RWPE1 (cell line): ENCODE results near the gene IRF4.

Experiments
- CTCF ChIA-PET: fragments of 350-600 bp; sonication (Branson Sonifier 250); formaldehyde crosslinking; extraction: SDS; loops from one replicate; lab custom pipeline; 2021; lab: Yijun Ruan, JAX
- POLR2A ChIA-PET: fragments of 400-600 bp; formaldehyde crosslinking; extraction: SDS; loops from one replicate; lab custom pipeline; 2020; ENCODE audit warnings: antibody characterized with exemption; ENCODE audit not compliant: low non-redundant PET; lab: Yijun Ruan, JAX
- DNase-seq: peaks from one replicate; pipeline ENCODE4 v3.0.0; 2012; ENCODE audit warnings: low spot score
- H3K27ac ChIP-seq: fragments of 450-650 bp; 2 replicates; pipeline ENCODE4 v1.5.1; 2017
- CTCF ChIP-seq: fragments of 450-650 bp; conservative IDR thresholded peaks from 2 replicates; pipeline ENCODE4 v1.5.1; 2017; ENCODE audit warnings: low read depth, mild to moderate bottlenecking

Gene IRF4

GRCh38 chr6:400815-401214, 9.3 kb downstream of the IRF4 start:
- TF ChIP-seq CTCF: no peak
- ChIA-PET CTCF (no interaction called here), POLR2A (no interaction called here)
- DNase-seq: no peak
- no peak overlapping the region for H3K27ac ChIP-seq

- TF ChIP-seq CTCF: no peak
- H3K27ac ChIP-seq: no peak overlapping the region
- CTCF ChIA-PET: no interaction called here
- POLR2A ChIA-PET: no interaction called here
- DNase-seq: no peak
Observed at GRCh38 chr6:401239-401993, 9.9 kb downstream of the IRF4 start.

- CTCF ChIA-PET: no interaction called here
- POLR2A ChIA-PET: no interaction called here
Observed at GRCh38 chr6:401994-402640, 10.6 kb downstream of the IRF4 start.

GRCh38 chr6:402901-403658, 11.5 kb downstream of the IRF4 start:
- ChIA-PET POLR2A (no interaction called here), CTCF (interaction anchor here (0.6 kb wide), 2 partner anchors 20 to 68 kb away, joined by 3 to 6 read pairs; no protein-coding TSS in a partner anchor)
- TF ChIP-seq CTCF: no peak

More at GRCh38 chr6:401994-402640, 10.6 kb downstream of the IRF4 start:
- H3K27ac ChIP-seq: no peak overlapping the region
- DNase-seq: no peak
- TF ChIP-seq CTCF: no peak

GRCh38 chr6:403659-404655, 12.4 kb downstream of the IRF4 start:
- CTCF ChIA-PET: interaction anchor here (0.6 kb wide), 1 partner anchor 20 kb away, joined by 6 read pairs; no protein-coding TSS in a partner anchor
- TF ChIP-seq CTCF: no peak
- POLR2A ChIA-PET: no interaction called here
- no peak overlapping the region for H3K27ac ChIP-seq
- DNase-seq: no peak

More at GRCh38 chr6:402901-403658, 11.5 kb downstream of the IRF4 start:
- H3K27ac ChIP-seq: no peak overlapping the region
- no peak for DNase-seq
